Omental fat pad (tissue), 4 donors: Measurements from ENCODE around the gene TTI1. TPM values are rescaled to one million over a fixed set of nuclear protein-coding genes. Genes with fewer than 3 reads are reported as not detected.

Source experiments
- ATAC-seq: fragments of 150-250 bp; one replicate; pipeline ENCODE4 v1.9.1; 2016; ENCODE audit warnings: mild to moderate bottlenecking, moderate library complexity; ENCODE audit not compliant: low FRiP score
- DNase-seq: peaks from one replicate; pipeline ENCODE4 v3.0.0-alpha.2; 2019; ENCODE audit warnings: low spot score
- total RNA-seq, 4 donors: library from RNA; depleted of rRNA; stranded (reverse); fragments of >200 nt; gene quantifications; one replicate each; pipeline ENCODE4 v1.1.0, GENCODE V29; 2016
- TF ChIP-seq, protein P1 (sequence below), 3 donors: fragments of 450-650 bp; IDR thresholded peaks; one replicate each; pipeline ENCODE4 v1.5.1; 2016 to 2017; ENCODE audit warnings: antibody characterized with exemption in 3 of 3, mild to moderate bottlenecking in 3 of 3, moderate library complexity in 2 of 3

TTI1 gene
- total RNA-seq, 4 donors from 2014 or later, result 10.6 to 29.3 (median 15.0) TPM

DNA sequence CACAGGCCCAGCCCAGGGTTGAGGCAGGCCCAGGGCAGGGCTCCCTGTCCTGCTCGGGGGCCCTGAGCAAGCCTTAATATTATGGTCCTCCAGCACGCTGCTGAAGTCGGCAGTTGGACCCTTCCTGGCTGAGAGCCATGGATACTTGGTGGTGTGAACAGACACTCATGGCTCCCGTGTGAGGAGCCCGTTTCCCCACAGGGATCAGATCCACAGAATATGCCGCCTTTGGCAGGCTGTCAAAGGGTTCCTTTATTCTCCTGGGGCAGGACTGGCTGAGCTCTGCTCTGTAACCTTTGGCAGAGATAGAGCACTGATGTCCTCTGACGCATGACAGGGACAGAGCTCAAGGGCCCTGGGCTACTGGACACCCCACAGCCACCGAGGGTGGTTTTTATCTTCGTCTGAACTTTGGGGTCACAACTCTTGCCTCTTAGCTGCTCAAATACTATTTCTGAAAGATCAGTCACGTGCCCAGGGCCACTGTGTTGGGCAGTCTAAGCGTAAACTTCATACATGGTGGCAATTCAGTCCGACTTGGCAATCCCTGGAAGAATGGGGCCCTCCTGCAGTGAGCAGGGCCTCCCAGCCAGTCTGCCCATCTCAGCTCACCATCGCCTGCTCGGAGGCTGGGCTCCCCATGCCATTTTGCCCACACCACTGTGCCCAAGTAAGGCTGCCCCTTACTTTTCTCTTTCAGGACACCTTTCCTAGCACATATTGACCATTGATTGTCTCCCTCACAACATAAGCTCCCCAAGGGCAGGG lies 49.1 kb downstream of the TTI1 start:
- no peak for ATAC-seq
- TF ChIP-seq, protein P1, sequence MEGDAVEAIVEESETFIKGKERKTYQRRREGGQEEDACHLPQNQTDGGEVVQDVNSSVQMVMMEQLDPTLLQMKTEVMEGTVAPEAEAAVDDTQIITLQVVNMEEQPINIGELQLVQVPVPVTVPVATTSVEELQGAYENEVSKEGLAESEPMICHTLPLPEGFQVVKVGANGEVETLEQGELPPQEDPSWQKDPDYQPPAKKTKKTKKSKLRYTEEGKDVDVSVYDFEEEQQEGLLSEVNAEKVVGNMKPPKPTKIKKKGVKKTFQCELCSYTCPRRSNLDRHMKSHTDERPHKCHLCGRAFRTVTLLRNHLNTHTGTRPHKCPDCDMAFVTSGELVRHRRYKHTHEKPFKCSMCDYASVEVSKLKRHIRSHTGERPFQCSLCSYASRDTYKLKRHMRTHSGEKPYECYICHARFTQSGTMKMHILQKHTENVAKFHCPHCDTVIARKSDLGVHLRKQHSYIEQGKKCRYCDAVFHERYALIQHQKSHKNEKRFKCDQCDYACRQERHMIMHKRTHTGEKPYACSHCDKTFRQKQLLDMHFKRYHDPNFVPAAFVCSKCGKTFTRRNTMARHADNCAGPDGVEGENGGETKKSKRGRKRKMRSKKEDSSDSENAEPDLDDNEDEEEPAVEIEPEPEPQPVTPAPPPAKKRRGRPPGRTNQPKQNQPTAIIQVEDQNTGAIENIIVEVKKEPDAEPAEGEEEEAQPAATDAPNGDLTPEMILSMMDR (IDR thresholded peaks at IDR 0.05), result no peak
- DNase-seq, result no peak

DNA sequence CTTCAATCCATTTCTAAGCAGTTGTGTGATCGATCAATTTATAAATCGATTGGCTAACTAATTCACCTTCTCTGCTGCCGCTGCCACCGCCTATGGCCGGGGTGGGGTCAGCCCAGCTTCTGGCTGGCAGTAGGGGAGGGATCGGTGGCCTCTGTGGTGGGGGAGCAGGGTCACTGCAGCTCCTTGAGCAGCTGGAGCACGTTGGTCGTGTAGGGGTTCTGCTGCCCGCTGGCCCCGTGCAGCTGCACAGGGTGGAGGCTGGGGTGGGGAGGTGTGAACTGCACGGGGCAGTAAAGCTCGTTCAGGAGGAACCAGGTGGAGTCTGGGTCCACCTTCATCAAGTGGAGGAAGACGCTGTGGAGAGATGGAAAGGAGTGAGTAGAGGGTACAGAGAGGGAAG lies 50.0 kb downstream of the TTI1 start:
- ATAC-seq (no peak), DNase-seq (no peak)
- TF ChIP-seq, protein P1 (IDR thresholded peaks at IDR 0.05), result no peak

DNA sequence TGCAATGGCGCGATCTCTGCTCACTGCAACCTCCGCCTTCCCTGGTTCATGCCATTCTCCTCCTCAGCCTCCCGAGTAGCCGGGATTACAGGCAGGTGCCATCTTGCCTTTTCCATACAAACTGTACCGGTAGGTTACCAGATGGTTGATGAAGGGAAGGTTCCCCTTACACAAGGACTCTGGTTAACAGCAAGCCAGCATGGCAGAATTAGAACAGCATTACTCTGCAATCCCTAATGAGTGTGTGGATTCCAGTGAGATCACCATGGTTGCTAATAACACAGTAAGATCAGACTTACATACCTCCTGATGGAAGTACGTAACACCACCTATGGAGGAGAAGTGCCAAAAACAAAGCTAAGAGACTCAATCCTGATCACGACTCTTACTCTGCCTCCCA lies 51.7 kb downstream of the TTI1 start:
- ATAC-seq (no peak), DNase-seq (no peak)
- TF ChIP-seq, protein P1 (IDR thresholded peaks at IDR 0.05), result no peak

DNA sequence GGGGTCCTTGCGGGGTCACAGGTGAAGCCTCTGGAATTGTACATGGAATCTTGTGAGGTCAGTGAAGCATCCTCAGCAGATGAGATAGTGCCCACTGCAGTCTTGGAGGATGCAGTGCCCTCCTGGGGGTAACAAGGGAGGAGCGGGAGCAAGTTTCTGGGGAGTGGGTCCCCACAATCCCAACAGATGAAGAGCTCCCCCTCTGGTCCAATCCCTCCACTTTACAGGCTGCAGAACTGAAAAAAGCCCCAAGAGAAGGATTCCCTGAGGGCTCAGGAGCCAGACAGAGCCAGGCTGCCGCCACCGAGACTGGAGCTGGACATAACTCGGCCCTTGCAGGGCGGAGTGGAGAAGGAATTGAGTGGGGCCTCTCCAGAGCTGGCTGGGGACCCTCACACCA lies 52.4 kb downstream of the TTI1 start:
- DNase-seq (no peak), ATAC-seq (no peak)
- TF ChIP-seq, protein P1 (IDR thresholded peaks at IDR 0.05), result no peak

DNA sequence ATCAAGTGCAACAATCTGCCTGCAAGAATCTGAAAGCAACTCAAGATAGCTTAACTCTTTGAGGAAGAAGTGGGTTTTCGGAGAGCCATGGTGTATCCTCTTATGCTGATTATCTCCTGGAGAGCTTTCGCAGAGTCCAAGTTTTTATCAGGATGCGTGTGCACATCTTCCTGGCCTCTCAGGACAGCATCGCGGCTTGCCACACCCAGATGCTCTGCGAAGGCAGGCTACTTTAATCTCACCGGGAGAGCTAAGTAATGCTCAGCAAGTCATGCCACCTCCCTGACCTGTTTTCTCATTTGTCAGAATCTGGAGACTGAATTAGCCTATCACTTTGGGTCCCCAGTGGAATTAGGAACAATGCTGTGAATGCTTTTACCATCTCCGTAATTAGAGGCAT lies 52.9 kb downstream of the TTI1 start:
- DNase-seq (no peak), ATAC-seq (no peak)
- TF ChIP-seq, protein P1 (IDR thresholded peaks at IDR 0.05), result no peak

DNA sequence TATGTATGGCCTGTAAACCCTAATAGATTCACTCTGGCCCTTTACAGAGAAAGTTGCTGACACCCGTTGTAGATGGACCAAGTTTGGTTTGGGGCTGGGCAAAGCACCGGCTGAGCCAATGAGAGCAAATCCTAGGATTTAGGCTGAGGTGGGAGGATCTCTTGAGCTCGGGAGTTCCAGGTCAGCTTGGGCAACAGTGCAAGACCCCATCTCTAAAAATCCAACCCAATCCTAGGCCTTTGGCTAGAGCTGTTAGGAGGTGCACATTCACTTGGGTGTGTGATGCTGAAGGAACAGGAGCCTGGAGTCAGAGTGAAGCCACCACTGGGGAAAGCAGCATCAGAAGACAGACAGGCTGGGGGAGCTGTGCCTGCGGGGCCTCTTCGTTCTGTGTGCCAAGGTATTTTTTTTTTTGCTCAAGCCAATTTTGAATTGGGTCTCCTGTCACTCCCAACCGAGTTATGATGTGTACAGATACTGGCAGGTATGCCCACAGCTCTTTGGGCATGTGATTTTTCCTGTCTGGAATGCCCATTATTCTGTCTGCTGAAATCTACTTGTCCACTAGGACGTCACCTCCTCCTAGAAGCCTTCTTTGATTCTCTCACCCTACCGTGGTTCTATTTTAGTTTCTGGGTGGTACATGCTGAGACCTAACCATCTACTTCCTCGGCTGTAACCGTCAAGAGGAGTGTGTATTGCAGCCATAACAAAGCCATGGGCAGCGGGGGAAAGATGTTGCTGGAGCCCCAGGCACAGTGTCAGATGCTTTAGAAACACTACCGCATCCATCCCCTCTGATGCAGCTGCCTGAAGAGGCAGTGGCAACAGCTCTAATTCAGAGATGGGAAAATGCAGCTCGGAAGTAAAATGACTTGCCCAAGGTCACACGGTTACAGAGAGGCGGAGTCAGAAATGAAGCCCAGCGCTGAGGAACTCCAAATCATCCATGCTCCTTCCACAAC lies 54.0 kb downstream of the TTI1 start:
- ATAC-seq, result no peak
- no peak for DNase-seq

More for the DNA sequence above, 54.0 kb downstream of the TTI1 start:
- TF ChIP-seq, protein P1 (IDR thresholded peaks at IDR 0.05), result no peak
